ENCODE measurements around the gene RABGAP1. TPM values are rescaled to one million over a fixed set of nuclear protein-coding genes. Genes with fewer than 3 reads are reported as not detected.

The RABGAP1 gene
- polyA plus RNA-seq, 1 of the 3 experiments (the other 2 are of a cell fraction): 20.2 TPM

DNA sequence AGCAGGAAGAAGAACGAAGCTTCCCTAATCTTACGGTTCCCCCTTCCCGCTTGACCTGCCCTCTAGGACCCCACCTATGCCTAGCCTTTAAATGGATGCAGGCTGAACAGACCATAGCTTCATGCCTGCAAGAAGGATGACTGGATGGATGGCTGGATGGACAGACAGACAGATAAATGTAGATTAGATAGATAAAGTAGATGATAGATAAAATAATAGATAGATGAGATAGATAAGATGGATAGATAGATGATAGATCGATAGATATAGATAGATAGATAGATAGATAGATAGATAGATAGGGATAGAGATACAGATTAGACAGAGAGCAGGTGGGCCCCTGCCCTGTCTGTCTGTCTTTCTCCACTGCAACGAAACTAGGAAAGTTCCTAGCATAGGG lies 164.7 kb downstream of the RABGAP1 start (continued):
- TF ChIP-seq EZH2phosphoT487 (IDR thresholded peaks at IDR 0.05; ENCODE audit: borderline replicate concordance, low read depth): no peak
- no peak for TF ChIP-seq RFX5 (IDR thresholded peaks at IDR 0.05; ENCODE audit: low read length)
- TF ChIP-seq SMC3 (IDR thresholded peaks at IDR 0.05; ENCODE audit: low read depth, low read length): no peak
- TF ChIP-seq EP300 (IDR thresholded peaks at IDR 0.05; ENCODE audit: borderline replicate concordance in 1 of 2, low read depth in 1 of 2, low read length in 1 of 2): no peak
- no peak for TF ChIP-seq ELF1 (IDR thresholded peaks at IDR 0.05)
- TF ChIP-seq, protein P1, sequence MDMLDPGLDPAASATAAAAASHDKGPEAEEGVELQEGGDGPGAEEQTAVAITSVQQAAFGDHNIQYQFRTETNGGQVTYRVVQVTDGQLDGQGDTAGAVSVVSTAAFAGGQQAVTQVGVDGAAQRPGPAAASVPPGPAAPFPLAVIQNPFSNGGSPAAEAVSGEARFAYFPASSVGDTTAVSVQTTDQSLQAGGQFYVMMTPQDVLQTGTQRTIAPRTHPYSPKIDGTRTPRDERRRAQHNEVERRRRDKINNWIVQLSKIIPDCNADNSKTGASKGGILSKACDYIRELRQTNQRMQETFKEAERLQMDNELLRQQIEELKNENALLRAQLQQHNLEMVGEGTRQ (IDR thresholded peaks at IDR 0.05; ENCODE audit: borderline replicate concordance, low read depth, low read length): no peak
- TF ChIP-seq, protein P2, sequence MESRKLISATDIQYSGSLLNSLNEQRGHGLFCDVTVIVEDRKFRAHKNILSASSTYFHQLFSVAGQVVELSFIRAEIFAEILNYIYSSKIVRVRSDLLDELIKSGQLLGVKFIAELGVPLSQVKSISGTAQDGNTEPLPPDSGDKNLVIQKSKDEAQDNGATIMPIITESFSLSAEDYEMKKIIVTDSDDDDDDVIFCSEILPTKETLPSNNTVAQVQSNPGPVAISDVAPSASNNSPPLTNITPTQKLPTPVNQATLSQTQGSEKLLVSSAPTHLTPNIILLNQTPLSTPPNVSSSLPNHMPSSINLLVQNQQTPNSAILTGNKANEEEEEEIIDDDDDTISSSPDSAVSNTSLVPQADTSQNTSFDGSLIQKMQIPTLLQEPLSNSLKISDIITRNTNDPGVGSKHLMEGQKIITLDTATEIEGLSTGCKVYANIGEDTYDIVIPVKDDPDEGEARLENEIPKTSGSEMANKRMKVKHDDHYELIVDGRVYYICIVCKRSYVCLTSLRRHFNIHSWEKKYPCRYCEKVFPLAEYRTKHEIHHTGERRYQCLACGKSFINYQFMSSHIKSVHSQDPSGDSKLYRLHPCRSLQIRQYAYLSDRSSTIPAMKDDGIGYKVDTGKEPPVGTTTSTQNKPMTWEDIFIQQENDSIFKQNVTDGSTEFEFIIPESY (IDR thresholded peaks at IDR 0.05; ENCODE audit: borderline replicate concordance, low read depth): no peak
- TF ChIP-seq RXRA (IDR thresholded peaks at IDR 0.05; ENCODE audit: borderline replicate concordance, low read depth): no peak

DNA sequence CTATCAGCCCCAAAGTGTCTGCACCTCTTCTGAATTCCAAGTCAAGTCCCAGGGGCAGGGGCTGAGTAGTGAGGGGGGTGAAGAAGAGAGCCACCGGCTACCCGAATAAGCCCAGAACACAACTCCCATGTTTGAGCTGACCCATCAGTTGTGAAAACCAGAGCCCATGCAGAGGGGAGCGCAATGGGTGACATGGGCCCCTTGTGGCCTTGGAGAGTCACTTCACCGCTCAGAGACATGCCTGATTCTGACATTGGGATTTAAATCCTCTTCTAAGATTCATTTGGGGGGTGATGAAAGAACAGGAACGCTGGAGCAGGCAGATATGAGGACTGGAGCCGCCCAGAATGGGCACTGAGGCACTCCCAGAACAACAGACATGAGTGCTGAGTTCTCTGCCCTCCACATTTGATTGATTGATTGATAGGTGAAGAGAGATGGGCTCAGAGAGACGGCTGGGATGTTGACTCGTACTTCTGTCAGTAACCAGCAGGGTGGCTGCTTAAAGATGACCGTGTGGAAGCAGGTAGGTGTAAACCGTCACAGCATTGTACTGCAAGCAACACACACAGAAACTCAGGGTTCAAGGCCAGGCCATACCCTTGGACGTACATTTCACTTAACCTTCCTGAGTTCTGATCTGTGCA lies 166.9 kb downstream of the RABGAP1 start:
- Histone ChIP-seq H3F3A (replicated peaks; ENCODE audit: insufficient read depth) (no peaks in the 10 kb centered on the region), H3K9me2 (no peaks in the 10 kb centered on the region), H3K9me3 (no peaks in the 10 kb centered on the region), H3K4me3 (ENCODE audit: low read depth in 2 of 2, low read length in 1 of 2) (no peak overlapping the region), H4K20me1 (ENCODE audit: insufficient read depth) (no peaks in the 10 kb centered on the region), H3K27ac (ENCODE audit: low read depth in 2 of 2, low read length in 1 of 2) (no peak overlapping the region), H3K36me3 (replicated peaks in 1 of 2; ENCODE audit: control insufficient read depth in 1 of 2, insufficient read depth in 2 of 2, low read length in 1 of 2) (peaks cover 25 to 70% of the 10 kb centered on the region in 2 experiments), H3K9ac (no peak overlapping the region), H2AFZ (ENCODE audit: low read depth) (no peak overlapping the region), H3K4me2 (no peak overlapping the region), H3K4me1 (ENCODE audit: control insufficient read depth in 1 of 2, insufficient read depth in 2 of 2, low read depth in 1 of 2, low read length in 1 of 2) (no peaks in the 10 kb centered on the region; a peak in 1 of 4 replicates), H3K27me3 (ENCODE audit: insufficient read depth) (no peaks in the 10 kb centered on the region), H3K79me2 (ENCODE audit: insufficient read depth) (no peaks in the 10 kb centered on the region)
- ChIA-PET POLR2A (interaction anchor here (1.1 kb wide), 1 partner anchor 9 kb away, joined by 4 read pairs; no protein-coding TSS in a partner anchor), CTCF (interaction anchor here (1.1 to 3.6 kb wide), 2 partner anchors 24 to 242 kb away, joined by 4 to 16 read pairs; no protein-coding TSS in a partner anchor)
- TF ChIP-seq, protein P3, sequence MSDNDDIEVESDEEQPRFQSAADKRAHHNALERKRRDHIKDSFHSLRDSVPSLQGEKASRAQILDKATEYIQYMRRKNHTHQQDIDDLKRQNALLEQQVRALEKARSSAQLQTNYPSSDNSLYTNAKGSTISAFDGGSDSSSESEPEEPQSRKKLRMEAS (IDR thresholded peaks at IDR 0.05; ENCODE audit: low read depth): no peak
- TF ChIP-seq POLR2AphosphoS5 (IDR thresholded peaks at IDR 0.05; ENCODE audit: low read depth, low read length): 0 out of 2 replicates have a peak, but pooled peaks have one; percentile 13
- TF ChIP-seq SMC3 (IDR thresholded peaks at IDR 0.05; ENCODE audit: low read depth, low read length): no peak
- no peak for TF ChIP-seq TEAD4 (IDR thresholded peaks at IDR 0.05; ENCODE audit: borderline replicate concordance, insufficient read depth)
- TF ChIP-seq ELF1 (IDR thresholded peaks at IDR 0.05): no peak
- no peak for TF ChIP-seq GATA2 (CRISPR knock-in tag; IDR thresholded peaks at IDR 0.05)
- no peak for TF ChIP-seq FOXJ3 (CRISPR knock-in tag; IDR thresholded peaks at IDR 0.05)
- no peak for TF ChIP-seq YY1 (IDR thresholded peaks at IDR 0.05; ENCODE audit: low read depth)
- TF ChIP-seq, protein P1 (IDR thresholded peaks at IDR 0.05; ENCODE audit: borderline replicate concordance, low read depth, low read length): no peak
- TF ChIP-seq MXI1 (IDR thresholded peaks at IDR 0.05; ENCODE audit: low read depth, low read length): no peak
- TF ChIP-seq SIN3A (IDR thresholded peaks at IDR 0.05; ENCODE audit: borderline replicate concordance, low read depth, low read length): no peak
- no peak for TF ChIP-seq EP300 (IDR thresholded peaks at IDR 0.05; ENCODE audit: borderline replicate concordance in 1 of 2, low read depth in 1 of 2, low read length in 1 of 2)
- TF ChIP-seq RAD21 (IDR thresholded peaks at IDR 0.05; ENCODE audit: low read length): no peak
- TF ChIP-seq, protein P4, sequence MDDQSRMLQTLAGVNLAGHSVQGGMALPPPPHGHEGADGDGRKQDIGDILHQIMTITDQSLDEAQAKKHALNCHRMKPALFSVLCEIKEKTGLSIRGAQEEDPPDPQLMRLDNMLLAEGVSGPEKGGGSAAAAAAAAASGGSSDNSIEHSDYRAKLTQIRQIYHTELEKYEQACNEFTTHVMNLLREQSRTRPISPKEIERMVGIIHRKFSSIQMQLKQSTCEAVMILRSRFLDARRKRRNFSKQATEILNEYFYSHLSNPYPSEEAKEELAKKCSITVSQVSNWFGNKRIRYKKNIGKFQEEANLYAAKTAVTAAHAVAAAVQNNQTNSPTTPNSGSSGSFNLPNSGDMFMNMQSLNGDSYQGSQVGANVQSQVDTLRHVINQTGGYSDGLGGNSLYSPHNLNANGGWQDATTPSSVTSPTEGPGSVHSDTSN (IDR thresholded peaks at IDR 0.05): 0 out of 2 replicates have a peak, but pooled peaks have one; percentile 11
- TF ChIP-seq RXRA (IDR thresholded peaks at IDR 0.05; ENCODE audit: borderline replicate concordance, low read depth): no peak
- no peak for TF ChIP-seq MEF2A (IDR thresholded peaks at IDR 0.05; ENCODE audit: borderline replicate concordance, low read depth)
- TF ChIP-seq, protein P5, sequence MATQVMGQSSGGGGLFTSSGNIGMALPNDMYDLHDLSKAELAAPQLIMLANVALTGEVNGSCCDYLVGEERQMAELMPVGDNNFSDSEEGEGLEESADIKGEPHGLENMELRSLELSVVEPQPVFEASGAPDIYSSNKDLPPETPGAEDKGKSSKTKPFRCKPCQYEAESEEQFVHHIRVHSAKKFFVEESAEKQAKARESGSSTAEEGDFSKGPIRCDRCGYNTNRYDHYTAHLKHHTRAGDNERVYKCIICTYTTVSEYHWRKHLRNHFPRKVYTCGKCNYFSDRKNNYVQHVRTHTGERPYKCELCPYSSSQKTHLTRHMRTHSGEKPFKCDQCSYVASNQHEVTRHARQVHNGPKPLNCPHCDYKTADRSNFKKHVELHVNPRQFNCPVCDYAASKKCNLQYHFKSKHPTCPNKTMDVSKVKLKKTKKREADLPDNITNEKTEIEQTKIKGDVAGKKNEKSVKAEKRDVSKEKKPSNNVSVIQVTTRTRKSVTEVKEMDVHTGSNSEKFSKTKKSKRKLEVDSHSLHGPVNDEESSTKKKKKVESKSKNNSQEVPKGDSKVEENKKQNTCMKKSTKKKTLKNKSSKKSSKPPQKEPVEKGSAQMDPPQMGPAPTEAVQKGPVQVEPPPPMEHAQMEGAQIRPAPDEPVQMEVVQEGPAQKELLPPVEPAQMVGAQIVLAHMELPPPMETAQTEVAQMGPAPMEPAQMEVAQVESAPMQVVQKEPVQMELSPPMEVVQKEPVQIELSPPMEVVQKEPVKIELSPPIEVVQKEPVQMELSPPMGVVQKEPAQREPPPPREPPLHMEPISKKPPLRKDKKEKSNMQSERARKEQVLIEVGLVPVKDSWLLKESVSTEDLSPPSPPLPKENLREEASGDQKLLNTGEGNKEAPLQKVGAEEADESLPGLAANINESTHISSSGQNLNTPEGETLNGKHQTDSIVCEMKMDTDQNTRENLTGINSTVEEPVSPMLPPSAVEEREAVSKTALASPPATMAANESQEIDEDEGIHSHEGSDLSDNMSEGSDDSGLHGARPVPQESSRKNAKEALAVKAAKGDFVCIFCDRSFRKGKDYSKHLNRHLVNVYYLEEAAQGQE (IDR thresholded peaks at IDR 0.05; ENCODE audit: low read depth, low read length): no peak
- TF ChIP-seq CHD2 (IDR thresholded peaks at IDR 0.05; ENCODE audit: low read length, partially characterized antibody): no peak
- 88% methylated on average over 11 of the region's 11 CpGs for WGBS (ENCODE audit: low lambda C conversion rate)
- DNase-seq: no peak
